Measurements from ENCODE around the gene ST8SIA2.
"Not testable (repeated sequence)": the region's sequence is repeated elsewhere in the genome, so short reads cannot be mapped to it uniquely, and the experiment has no call there.

ST8SIA2 gene

GRCh38 chr15:92443381-92443780, 49.7 kb downstream of the ST8SIA2 start:
- DNase-seq (ENCODE audit: low read depth in 2 of 2) = no peak

- DNase-seq (ENCODE audit: low read depth in 2 of 2) = no peak
Measured at GRCh38 chr15:92444631-92445030, 51.0 kb downstream of the ST8SIA2 start.

GRCh38 chr15:92448370-92448769, 54.7 kb downstream of the ST8SIA2 start:
- no peak for DNase-seq (ENCODE audit: low read depth in 2 of 2)

- no peak for DNase-seq (ENCODE audit: low read depth in 2 of 2)
Measured at GRCh38 chr15:92449476-92449875, 55.8 kb downstream of the ST8SIA2 start.

GRCh38 chr15:92451225-92451825, 57.6 kb downstream of the ST8SIA2 start:
- DNase-seq (ENCODE audit: low read depth in 2 of 2) = no peak

- DNase-seq (ENCODE audit: low read depth in 2 of 2) = no peak
Measured at GRCh38 chr15:92452143-92452542, 58.5 kb downstream of the ST8SIA2 start.

GRCh38 chr15:92453607-92454006, 59.9 kb downstream of the ST8SIA2 start:
- no peak for DNase-seq (ENCODE audit: low read depth in 2 of 2)

GRCh38 chr15:92454555-92455105, 60.9 kb downstream of the ST8SIA2 start:
- DNase-seq (ENCODE audit: low read depth in 2 of 2) = no peak

GRCh38 chr15:92455271-92455670, 61.6 kb downstream of the ST8SIA2 start:
- DNase-seq (ENCODE audit: low read depth in 2 of 2) = no peak

- DNase-seq (ENCODE audit: low read depth in 2 of 2) = no peak
Measured at GRCh38 chr15:92457471-92458041, 63.9 kb downstream of the ST8SIA2 start.

GRCh38 chr15:92460023-92460422, 66.3 kb downstream of the ST8SIA2 start:
- DNase-seq (ENCODE audit: low read depth in 2 of 2) = no peak

GRCh38 chr15:92462424-92463125, 68.9 kb downstream of the ST8SIA2 start:
- DNase-seq (ENCODE audit: low read depth in 2 of 2) = no peak

- DNase-seq (ENCODE audit: low read depth in 2 of 2) = no peak
Measured at GRCh38 chr15:92463352-92463751, 69.7 kb downstream of the ST8SIA2 start.

GRCh38 chr15:92463826-92464225, 70.1 kb downstream of the ST8SIA2 start:
- DNase-seq (ENCODE audit: low read depth in 2 of 2) = no peak

GRCh38 chr15:92466834-92467233, 73.2 kb downstream of the ST8SIA2 start:
- no peak for DNase-seq (ENCODE audit: low read depth in 2 of 2)

GRCh38 chr15:92467245-92467644, 73.6 kb downstream of the ST8SIA2 start:
- no peak for DNase-seq (ENCODE audit: low read depth in 2 of 2)

- DNase-seq (ENCODE audit: low read depth in 2 of 2) = no peak
Measured at GRCh38 chr15:92468991-92469390, 75.3 kb downstream of the ST8SIA2 start.

GRCh38 chr15:92471288-92471687, 77.6 kb downstream of the ST8SIA2 start:
- no peak for DNase-seq (ENCODE audit: low read depth in 2 of 2)

- no peak for DNase-seq (ENCODE audit: low read depth in 2 of 2)
Measured at GRCh38 chr15:92473756-92474155, 80.1 kb downstream of the ST8SIA2 start.

GRCh38 chr15:92479730-92480129, 86.0 kb downstream of the ST8SIA2 start:
- DNase-seq (ENCODE audit: low read depth in 2 of 2) = not testable (repeated sequence)

GRCh38 chr15:92480361-92480760, 86.7 kb downstream of the ST8SIA2 start:
- DNase-seq (ENCODE audit: low read depth in 2 of 2) = no peak

GRCh38 chr15:92485441-92485840, 91.8 kb downstream of the ST8SIA2 start:
- DNase-seq (ENCODE audit: low read depth in 2 of 2) = no peak

GRCh38 chr15:92492551-92493115, 99.0 kb downstream of the ST8SIA2 start:
- DNase-seq (ENCODE audit: low read depth in 2 of 2) = no peak
